Activated CD8-positive, alpha-beta memory T cell treated with anti-CD3 and anti-CD28 coated beads, Interleukin-2, amount 50 U/mL, for 24 hours (primary cell): ENCODE measurements around the gene IQSEC3.
"Not testable (repeated sequence)": the region's sequence is repeated elsewhere in the genome, so short reads cannot be mapped to it uniquely, and the experiment has no call there.

Experiments used
- DNase-seq: peaks from one replicate; pipeline ENCODE4 v3.0.0-alpha.2; 2020; ENCODE audit errors: extremely low read depth

Gene IQSEC3

GRCh38 chr12:177980-178828 lies 111.6 kb downstream of the IQSEC3 start:
- DNase-seq, result no peak

- no peak for DNase-seq
These were observed 112.2 kb downstream of the IQSEC3 start for GRCh38 chr12:178829-179109.

DNA sequence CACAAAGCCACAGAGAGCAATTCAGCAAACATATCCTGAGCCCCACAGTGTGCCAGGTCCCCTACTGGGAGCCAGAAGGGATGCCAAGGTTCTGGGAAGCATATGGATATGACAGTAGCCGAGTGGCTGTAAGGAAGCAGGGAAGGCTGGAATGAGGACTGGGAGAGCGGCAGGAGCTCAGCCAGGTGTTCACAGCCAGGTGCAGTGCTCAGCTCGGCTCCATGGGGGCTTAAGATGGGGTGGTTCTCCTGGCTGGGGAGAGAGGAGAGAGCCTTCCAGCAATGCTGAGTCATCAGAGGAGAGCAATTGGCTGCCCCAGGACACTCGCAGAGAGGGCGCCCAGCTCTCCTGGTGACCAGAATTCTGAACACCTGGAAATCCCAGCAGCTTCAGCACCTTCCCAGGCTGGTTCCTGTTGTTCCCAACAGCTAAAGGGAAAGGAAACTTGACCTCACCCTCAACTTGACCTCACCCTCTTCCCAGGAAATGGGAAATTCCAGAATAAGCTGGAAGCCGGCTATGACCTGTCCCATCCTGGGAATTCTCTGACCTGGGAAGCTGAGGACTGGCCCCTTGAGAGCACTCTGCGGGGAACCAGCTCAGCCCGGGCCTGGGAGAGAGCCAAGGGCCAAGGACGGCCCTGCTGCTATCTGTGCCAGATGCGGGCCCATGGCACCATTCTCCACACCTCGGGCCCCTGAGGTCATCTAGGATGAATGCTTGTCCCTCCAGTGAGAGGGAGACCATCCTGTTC lies 112.7 kb downstream of the IQSEC3 start:
- no peak for DNase-seq

DNA sequence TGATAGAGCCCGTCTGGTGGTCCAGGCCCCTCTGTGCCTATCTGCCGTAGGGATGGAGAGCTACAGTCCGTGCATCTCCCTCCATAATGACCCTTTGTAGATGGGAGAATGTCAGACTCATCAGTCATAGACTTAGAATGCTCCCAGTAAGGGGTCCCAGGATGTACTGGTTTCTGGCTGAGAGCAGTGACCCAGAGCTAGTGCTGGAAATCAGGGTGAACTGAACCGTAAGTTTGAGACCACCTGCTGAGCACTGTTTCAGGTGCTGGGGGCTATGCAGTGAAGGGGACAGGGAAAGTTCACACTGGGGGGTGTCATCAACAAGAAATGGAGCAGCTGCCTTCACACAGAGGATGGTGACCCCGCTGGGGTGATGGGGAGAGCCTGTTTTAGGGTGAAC lies 113.3 kb downstream of the IQSEC3 start:
- DNase-seq, result no peak

GRCh38 chr12:180445-180844 lies 113.9 kb downstream of the IQSEC3 start:
- DNase-seq, result no peak

GRCh38 chr12:181921-182320 lies 115.4 kb downstream of the IQSEC3 start:
- DNase-seq, result no peak

DNA sequence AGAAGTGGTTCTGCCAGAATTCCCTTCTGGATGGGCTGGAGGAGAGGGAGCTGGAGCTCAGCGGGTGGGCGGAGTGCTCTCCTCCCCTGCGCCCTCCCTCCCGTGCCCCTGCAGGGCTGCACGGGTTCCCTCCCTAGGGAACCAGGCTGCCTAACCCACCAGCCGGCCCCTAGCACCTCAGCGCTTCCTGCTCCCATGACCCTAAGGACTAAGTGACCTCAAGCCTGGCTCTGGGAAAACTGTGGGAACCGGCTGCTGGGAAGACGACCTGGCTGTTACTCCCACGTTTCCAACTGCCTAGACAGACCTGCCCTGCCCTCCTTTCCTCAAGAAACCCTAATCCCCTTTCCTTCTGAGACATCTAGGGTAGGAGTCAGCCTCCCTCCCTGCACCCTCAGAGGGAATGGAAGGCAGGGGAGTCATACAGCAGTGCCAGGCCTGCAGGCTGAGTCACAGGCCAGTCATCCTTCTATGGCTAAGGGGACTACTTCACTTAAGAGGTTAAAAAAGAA lies 115.9 kb downstream of the IQSEC3 start:
- no peak for DNase-seq

DNA sequence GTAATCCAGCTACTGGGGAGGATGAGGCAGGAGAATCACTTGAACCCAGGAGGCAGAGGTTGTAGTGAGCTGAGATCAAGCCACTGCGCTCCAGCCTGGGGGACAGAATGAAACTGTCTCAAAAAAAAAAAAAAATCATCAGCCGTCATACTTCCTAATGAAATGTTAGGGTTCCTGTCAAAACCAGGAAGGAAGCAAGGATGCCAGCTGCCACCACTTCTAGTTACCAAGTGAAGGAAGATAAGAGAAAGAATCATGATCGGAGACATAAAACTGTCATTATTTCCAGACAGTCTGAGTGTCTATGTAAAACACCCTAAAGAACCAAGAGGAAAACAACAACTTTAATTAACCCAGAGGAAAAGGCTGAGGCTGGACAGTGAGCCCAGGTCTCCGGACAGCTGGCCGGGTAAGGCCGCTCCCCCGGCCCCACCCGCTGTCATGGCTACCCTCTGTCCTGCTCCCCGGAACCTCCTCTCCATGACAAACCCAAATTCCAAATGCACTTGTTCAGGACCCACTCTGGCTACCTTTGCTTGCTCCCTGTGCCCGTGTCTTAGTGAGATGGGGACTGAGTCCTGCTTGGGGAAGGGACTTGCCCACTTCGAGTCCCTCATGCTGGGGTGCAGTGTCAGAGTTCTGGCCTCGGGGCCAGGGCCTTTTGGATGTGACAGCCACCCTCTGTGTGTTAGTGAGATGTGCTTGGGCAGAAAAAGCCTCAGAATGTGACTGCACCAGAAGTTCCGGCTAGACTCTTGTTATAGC lies 118.4 kb downstream of the IQSEC3 start:
- no peak for DNase-seq

DNA sequence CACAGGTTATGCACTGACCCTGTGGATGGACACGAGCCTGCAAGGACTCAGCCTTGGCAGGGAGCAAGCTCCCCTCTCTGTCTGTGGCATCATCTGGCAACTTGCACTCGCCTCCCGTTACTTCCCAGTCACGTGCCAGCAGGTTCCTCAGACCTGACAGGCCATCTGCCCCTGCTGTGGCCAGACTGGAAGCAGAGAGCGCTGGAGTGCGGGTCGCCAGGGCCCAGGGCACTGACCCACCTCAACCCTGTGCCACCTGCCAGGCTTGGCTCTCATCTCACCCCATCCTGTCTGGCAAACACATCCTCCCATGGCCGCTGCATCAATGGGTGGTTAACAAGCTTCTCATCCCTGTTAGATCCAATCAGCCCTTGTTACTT lies 119.0 kb downstream of the IQSEC3 start:
- DNase-seq, result no peak

DNA sequence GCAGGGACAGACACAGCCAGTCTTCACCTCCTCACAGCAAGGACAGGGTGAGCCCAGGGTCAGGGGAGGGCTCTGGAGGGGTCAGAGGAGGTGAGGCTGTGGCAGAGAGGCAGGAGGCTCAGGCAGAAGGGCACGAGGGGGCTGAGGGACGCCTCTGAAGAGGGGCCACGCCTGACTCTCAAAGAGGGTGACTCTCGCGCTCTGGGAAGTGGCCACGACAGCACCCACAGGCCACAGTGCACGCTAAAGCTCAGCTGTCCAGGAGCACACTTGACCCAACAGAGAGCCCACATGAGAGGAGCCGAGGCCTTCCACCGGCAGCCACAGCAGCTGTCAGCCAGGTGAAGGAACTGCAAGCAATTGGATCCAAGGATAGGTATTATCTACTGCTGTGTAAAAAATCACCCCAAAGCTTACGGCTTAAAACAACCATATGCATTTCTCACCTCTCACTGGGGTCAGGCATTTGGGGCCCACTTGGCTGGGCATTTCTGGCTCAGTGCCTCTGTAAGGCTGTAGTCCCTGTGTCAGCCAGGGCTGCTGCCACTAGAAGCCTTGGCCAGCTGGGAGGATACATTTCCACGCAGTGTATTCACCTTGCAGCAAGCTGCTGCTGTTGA lies 119.5 kb downstream of the IQSEC3 start:
- DNase-seq, result no peak

DNA sequence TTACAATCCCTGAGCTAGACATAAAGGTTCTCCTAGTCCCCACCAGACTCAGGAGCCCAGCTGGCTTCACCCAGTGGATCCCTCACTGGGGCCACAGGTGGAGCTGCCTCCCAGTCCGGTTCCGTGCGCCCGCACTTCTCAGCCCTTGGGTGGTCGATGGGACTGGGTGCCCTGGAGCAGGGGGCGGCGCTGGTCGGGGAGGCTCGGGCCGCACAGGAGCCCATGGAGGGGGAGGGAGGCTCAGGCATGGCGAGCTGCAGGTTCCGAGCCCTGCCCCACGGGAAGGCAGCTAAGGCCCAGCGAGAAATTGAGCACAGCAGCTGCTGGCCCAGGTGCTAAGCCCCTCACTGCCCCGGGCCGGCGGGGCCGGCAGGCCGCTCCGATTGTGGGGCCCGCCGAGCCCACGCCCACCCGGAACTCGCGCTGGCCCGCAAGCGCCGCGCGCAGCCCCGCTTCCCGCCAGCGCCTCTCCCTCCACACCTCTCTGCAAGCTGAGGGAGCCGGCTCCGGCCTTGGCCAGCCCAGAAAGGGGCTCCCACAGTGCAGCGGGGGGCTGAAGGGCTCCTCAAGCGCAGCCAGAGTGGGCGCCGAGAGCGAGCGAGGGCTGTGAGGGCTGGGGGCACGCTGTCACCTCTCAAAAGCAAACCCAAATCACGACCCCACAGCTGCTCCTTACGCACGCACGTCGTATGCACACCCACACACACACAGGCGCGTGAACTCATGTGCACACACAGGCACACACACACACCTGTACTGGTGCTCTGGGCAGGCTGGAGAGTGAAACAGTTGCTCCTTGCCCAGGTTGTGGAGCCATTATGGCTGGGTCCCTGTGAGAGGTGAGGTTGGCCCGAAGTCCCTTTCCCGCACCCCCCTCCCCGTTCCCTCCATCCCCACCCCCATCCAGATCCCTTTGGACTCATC lies 121.7 kb downstream of the IQSEC3 start:
- not testable (repeated sequence) for DNase-seq

DNA sequence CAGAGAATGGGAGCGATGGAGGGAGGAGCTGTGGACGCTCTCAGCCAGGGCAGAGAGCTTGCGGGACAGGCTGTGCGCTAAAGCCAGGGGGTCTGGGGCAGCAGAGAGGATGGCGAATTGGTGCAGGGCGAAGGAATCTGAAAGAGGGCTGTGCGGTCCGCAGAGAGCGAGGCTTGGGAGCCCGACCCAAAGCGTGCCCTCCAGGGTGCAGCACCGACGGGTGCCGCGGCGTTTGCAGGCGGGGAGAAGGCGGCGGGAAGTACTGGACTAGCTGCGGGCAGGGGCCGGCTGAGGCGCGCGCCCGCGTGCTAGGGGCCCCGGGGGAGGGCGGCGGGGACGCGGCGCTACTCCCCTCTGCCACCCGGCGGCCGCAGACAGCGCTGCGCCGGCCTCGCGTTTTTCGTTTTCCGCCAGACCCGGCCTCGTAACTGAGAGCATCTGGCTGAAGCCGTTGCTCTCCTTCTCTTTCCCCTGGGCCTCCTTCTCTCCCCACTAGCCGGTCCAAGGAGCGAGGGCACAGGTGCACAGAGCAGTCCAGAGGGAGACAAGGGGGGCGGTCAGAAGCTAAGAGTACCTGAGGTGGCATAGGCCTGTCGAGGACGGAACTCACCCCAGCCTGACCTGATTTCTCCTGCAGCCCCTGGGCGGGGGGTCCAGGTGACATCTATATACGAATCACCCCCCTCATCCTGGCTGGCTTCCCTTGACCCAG lies 122.5 kb downstream of the IQSEC3 start:
- no peak for DNase-seq

DNA sequence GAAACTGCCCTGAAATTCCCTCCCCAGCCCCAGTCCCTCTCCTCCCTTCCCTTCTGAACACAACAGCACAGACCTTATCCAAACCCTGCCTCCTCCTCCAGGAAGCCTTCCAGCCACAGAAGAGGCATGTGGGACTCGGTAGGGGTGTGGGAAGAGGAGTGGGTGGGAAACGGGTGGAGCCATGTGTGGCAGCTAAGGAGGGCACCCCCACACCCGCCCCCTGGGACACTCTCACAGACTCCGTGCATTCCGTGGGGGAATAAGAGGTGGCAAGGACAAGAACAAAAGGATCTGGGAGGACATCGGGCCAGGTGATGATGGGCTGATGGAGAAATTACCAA lies 123.0 kb downstream of the IQSEC3 start:
- DNase-seq, result no peak

DNA sequence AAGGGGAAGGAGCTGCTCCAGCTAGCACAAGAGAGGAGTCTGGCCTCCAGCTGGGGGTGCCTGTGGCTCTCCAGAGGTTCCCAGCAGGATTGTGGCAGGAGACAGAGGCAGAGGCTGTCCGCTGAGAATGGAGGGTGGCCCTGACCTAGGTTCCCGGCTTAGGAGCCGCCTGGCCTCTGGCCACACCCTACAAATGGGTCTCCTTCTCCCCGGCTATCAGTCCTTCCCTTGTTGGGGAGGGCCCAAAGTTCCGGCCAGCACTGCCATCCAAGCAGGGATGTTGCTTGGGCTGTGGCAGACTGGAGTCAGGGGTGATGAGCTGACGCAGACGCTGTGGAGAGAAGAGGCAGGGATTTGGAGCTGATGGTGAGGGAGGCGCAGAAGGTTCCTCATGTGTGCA lies 124.3 kb downstream of the IQSEC3 start:
- DNase-seq, result no peak

GRCh38 chr12:191541-191940 lies 125.0 kb downstream of the IQSEC3 start:
- DNase-seq, result no peak

DNA sequence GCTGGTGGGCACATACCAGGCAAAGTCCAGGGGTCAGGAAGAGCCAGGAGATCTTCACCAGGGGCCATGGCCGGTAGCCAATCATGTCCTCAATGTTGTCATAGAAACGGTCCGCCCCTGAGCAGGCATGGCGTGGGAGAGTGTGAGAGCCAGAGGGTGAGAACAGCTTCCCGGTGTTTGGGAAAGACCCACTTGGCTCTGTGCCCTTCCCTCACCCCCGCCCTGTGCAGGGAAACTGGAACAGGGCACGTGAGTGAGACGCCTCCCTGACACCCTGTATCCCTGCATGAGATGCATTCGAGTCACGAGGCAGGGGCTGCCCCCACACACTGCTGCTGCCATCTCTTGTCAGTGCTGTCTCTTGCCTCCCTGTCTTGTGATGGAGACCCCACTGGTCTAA lies 126.7 kb downstream of the IQSEC3 start:
- DNase-seq, result no peak

- no peak for DNase-seq
These were observed 127.7 kb downstream of the IQSEC3 start for GRCh38 chr12:194276-194675.

- DNase-seq, result no peak
These were observed 128.6 kb downstream of the IQSEC3 start for GRCh38 chr12:195156-195555.

DNA sequence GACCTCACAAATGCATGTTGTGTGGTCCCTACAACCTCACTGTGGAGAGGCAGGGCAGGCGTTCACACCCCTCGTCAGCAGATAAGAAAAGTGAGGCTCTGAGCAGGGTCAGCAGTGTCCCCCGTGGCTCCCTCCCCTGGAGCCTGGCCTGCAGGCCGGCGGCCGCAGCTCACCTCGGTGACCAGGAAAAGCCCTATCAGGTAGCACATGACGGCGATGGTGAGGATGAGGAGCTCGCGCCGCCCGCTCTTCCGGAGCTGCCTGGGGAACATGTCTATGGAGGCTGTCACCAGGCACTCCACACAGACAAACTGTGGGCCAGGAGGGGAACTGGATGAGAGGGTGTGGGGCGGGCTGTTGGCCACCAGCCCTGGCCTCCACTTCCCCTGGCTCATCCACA lies 129.4 kb downstream of the IQSEC3 start:
- no peak for DNase-seq

- DNase-seq, result no peak
These were observed 129.9 kb downstream of the IQSEC3 start for GRCh38 chr12:196436-196835.
